Measurements from ENCODE around the gene RHBDL3.
"Not testable (repeated sequence)": the region's sequence is repeated elsewhere in the genome, so short reads cannot be mapped to it uniquely, and the experiment has no call there.

The RHBDL3 gene, protein sequence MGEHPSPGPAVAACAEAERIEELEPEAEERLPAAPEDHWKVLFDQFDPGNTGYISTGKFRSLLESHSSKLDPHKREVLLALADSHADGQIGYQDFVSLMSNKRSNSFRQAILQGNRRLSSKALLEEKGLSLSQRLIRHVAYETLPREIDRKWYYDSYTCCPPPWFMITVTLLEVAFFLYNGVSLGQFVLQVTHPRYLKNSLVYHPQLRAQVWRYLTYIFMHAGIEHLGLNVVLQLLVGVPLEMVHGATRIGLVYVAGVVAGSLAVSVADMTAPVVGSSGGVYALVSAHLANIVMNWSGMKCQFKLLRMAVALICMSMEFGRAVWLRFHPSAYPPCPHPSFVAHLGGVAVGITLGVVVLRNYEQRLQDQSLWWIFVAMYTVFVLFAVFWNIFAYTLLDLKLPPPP

DNA sequence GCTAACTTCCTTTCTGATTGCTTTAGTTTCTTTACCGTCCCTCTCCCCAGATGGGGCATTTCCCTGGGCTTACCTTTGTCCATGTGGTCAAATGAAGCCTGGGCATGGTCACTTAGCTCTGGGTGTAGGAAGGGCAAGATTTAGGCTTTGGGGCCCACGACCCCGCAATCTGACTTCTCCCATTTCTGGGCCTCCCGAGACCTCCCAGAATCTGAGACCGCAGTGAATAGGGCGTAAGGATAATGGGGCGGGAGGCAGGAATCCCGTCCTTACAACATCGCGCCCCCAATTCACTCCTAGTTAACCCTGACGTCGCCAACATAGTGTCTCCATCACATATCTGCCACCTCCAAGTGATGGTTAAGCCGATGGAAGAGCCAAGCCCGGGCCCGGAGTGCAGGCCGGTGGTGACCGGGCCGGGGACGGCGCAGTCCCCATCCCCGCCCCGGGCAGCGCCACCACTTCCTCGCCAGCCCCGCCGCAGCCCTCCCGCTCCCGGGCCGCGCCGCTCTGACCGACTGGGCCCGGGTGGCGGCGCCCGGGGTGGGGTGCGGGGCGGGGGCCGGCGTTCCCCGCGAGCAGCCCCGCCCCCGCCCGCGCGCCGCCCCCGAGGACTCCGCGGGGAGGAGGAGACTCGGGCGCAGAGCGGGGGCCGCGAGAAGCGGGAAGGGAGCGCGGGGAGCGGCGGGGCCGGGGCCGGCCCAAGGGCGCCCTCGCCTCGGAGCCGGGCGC, at the start of gene RHBDL3:
RHBDL3 (plus strand) TSS at position 641 of the 732 bp plus-strand sequence. CDS start 358 bp downstream, outside the sequence.
- DNase-seq, result no peak

DNA sequence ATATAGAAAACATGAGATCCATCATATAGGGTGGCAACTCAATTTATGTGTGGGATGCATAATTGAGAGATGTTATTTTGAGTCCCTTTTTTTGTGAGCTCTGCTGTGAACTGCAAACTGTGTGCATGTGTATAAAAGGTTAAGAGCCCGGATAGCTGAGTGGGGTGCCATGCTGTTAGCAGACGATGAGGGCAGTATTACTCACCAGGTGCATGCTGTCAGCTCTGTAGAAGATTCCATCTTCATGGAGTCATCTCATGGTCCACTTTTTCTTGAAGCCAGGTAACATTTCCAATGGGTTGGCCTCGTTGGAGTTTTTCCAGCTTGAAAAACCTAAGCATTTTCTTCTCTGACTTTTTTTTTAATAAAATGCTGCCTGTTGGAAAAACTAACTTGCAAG, 43.0 kb upstream of the RHBDL3 start:
- DNase-seq, result no peak

DNA sequence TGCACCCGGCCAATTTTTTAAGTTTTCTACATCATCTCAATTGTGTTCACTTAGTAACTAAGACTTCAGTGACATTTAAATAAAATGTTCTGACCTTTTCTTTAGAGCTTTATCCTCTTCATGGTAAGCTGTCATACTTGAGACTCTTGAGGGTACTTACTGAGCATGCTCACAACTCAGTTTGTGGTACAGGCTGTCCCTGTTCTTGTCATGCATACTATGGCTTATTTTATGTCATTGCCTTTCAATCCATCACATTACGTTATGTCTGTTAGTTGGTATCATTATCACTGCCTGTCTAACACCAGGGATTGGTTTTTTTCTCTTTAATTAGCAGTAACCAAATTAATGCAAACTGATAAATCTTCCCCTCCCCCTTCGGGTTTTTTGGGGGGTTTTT, 41.9 kb upstream of the RHBDL3 start:
- no peak for DNase-seq

DNA sequence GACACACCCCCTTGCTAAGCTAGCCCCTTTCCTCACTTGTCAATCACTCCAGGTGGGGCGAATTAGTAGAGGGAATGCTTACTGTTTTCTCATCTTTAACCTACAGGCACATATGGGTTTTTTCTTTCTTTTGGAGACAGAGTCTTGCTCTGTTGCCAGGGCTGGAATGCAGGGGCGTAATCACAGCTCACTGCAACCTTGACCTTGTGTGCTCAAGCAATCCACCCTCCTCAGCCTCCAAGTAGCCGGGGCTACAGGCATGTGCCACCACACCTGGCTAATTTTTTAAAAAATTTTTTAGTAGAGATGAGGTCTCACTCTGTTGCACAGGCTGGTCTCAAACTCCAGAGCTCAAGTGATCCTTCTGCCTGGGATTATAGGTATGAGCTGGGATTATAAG, 38.7 kb upstream of the RHBDL3 start:
- no peak for DNase-seq

DNA sequence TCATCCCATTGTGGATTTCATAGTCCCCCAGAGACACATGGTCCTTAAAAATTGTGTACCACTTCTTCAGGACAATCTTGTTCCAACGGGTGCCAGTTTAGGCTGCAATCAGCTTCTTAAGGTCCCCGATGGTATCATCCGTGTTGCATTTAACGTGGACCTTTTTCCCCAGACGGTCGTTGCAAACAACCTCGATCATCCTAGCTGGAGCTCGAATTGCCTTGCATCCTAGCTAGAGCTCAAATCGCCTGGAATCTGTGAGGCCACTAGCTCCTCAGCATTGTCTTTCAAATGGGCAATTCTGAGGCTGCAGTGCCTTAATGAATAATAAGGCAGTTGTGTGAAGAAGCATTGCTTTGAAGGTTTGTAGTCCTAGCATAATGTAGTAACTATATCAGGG, 37.7 kb upstream of the RHBDL3 start:
- no peak for DNase-seq

DNA sequence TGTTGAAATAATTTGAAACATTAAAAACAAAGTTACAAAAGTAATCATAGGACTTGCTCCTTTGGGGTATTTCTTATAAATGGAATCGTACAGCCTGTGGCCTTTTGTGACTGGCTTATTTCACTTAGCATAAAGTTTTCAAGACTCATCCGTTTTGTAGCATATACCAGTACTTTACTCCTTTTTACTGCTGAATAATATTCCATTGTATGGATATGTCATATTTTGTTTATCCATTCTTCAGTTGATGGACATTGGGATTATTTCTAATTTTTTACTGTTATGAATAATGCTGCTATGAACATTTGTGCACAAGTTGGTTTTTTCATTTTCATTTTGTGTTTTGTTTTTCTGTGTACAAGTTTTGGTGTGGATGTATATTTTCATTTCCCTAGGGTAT, 30.0 kb upstream of the RHBDL3 start:
- no peak for DNase-seq

DNA sequence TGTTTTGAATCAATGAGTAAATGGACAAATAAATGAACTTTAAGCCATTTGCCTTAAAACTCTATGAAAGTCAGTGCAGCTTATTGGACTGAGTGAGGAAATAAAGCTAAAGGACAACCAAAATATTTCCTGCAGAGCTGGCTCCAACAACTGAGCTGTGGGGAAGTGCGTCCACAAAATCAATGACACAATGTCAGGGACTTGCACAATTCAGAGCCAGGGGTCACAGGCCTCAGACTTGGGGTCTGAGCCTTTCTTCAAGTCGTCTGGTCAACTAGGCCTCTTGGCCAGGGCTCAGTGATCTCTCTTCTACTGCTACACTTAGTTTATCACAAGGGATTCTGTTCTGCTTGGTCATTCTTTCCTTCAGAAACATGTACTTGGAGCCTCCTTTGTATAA, 26.2 kb upstream of the RHBDL3 start:
- DNase-seq, result no peak

DNA sequence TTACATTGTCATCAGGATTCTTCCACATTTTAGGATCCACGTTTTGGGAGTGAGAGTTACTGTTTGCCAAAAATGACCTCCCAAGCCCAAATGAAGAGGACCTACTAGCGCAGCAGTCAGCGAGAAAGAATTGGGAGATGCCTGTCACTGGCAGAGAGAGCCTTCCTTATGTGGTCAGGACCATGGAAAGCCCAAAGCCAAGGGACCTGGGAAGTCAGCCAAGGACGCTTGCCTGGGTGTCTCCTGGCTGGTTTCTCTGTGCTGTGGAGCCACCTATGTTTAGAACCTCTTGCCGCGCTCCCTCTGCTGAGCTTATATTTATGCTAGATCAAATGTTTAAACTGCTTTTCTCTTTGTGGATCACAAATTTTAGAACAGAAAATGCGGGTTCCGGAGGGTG, 24.9 kb upstream of the RHBDL3 start:
- DNase-seq, result no peak

DNA sequence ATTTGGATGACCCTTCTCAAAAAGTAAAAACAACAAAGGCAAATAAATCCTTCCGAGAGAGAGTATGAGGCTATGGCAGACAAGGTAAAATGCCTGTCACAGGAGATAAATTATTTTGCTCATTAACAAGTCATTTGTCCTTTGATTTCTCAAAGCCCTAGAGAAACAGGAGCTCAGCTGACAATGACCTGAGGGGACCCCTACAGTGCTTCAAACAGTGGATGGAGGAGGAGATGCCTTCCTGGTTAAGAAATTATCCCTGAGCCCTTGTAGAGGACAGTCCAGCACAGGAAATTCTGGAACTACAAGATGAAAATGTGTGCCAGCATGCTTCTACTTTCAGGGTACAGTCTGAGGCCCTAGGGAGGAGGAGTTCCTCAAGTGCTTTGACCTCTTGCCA, 24.0 kb upstream of the RHBDL3 start:
- no peak for DNase-seq

DNA sequence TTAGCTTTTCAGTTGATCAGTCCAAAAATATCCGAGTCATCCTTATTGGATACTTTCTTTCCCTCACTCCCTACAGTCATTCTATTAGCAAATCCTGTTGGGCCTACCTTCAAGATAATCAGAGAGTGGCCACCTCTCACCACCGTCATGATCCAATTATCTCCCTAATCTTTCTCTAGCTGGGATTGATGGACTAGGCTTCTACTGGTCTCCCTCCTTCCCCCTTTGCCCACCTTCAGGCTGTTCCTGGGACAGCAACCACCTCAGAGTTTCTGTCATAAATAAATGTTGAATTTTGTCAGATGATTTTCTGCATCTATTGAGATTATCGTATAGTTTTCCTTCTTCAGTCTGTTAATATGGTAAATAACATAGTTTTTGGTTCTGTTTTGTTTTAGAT, 16.2 kb upstream of the RHBDL3 start:
- DNase-seq, result no peak

DNA sequence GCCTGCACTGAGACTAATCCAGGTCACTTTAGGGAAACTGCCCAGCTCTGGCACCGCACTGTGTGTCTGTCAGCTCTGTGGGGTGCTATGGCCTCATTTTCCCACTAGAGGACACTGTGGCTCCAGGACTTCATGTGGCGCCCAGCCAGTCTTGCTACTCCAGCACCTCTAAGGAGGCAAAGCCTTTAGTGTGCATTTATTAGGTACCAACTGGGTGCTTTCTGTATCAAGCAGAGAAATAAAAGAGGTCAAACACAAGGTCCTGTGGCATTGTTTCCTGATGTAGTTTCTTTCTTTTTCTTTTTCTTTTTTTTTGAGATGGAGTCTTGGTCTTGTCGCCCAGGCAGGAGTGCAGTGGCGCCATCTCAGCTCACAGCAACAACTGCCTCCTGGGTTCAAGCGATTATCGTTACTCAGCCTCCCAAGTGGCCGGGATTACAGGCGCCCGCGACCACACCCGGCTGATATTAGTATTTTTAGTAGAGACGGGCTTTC, 12.5 kb upstream of the RHBDL3 start:
- DNase-seq, result peak; percentile 86

DNA sequence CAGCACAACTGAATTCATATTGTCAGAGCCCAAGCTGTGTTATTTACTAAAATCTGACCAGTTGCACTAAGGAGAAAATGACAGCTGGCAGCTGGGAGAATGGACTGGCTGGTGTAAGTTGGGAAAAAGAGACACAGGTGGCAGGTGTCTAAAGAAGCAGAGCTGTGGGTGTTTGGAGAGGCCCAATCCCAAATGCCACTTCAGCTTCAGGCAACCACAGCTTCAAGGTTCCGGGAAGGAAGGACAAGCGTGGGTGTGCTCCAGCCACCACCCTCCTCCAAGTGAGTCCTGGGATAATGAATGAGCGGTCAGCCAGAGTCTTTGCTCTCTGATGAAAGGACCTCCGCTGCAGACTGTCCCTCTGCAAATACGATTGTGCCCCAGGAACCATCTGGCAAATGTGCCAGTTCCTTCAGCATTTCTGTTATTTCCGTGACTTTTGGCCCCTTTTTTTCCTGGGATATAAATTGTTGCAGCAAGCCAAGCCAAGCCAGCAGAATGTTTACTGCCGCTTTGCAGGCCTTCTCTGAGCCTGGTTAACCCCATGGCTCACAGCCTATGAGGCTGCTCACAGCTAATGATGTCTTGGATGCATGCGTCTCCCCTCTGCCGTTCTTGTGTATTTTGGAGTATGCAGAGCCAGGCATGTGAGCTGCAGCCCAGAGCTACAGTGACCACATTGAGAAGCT, 9.5 kb upstream of the RHBDL3 start:
- no peak for DNase-seq

DNA sequence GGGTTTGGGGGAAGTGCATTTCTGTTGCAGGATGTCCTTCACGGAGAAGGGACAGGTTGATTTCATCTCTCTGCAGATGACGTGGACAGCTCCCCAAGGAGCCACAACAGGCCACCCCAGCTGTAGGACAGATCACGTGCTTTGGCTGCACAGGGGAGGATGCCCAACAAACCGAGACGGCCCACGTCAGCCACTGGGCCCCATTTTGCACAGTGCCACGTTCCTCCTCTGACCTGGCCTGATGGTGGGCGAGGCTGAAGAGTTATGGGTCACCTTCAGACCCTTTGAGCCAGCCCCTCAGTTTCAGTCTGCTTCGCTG, 9.0 kb upstream of the RHBDL3 start:
- no peak for DNase-seq

DNA sequence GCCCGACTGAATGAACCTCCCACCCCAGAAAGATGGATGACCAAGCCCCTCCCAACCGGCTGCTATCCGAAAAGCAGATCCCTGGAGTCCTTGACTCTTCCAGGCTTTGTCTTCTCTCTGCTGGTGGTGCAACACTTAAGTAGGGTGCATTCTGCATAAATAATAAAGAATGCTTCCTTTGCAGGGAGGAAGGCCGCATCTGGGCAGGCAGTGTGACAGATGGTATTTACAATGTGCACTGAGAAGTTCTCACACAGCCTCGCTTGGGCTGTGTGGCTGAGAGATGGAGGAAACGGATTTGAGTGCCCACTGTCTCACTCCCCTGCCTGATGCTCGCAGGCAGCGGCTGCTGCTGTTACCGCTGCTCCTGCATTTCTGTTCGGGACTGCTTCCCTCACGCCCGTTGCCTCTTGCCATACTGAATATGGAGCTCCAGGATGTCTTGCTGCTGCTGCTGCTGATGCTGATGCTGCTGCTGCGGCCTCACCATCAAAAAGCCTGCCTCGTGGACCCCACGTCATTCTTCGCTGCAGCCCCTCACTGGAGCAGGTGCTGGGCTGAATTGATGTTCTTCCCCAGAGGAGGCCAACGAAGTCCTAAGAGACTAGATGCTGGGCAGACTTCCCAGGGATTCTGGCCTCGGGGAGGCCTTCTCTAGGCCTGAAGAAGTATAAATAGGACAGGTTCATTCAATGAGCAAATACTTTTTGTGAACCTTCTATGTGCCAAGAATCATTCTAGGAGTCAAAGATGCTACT, 7.1 kb upstream of the RHBDL3 start:
- no peak for DNase-seq

DNA sequence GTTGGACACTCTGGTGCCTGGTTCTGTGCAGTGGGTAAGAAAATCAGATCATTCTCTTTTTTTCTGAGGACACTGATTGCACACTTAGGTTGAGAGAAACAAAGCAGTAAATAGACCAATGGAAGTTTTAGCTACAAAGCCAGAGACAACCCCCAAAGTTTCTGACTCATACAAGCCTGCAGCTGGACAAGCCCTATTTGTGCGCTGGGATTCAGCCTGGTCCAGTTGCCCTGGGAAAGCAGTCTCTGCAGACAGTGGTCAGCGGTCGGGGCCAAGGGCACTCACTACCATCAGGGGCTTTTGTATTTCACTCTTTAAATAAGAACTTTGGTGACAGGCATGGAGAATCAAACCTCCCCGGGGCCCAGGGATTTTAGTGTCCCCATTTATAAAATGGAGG, 6.0 kb upstream of the RHBDL3 start:
- no peak for DNase-seq

DNA sequence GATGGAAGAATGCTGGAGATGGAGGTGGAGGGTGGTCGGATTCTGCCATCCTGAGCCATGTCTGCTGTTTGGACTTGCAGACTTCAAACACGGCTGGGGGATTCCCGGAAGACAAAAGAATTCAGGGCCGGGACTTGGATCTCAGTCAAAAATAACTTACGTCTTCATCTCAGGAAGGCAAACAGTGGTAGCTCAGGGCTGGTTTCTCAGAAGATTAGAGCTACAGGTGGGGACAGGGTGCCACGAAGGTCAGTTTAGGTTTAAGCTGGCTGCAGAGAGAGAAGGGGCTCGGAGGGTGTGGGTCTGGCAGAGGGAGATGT, 4.3 kb upstream of the RHBDL3 start:
- no peak for DNase-seq

DNA sequence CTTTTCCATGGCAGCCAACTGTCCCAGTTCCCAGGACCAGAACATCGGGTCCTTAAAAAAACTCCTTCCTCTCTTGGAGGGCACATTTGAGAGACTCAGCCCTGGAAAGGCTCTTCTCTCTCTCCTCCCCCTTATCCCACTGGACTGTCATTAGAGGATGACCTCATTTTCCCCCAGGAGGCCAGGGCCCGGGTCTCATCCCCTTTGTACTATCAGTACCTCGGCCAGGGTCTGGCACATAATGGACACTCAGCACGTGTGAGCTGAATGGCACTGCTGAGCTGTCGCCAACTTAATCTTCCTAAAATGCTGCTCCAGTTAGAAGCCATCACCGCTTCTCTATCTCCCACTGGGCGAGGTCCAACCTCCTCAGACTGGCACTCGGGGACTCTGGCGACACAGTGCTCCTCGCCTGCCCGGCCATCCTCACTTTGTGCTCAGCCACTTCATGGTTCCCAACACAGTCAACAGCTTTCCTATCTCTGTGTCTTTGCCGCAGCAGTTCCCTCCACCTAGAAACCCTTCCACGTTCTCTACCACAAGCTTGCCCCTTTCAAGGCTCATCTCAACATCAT, 3.6 kb upstream of the RHBDL3 start:
- no peak for DNase-seq

DNA sequence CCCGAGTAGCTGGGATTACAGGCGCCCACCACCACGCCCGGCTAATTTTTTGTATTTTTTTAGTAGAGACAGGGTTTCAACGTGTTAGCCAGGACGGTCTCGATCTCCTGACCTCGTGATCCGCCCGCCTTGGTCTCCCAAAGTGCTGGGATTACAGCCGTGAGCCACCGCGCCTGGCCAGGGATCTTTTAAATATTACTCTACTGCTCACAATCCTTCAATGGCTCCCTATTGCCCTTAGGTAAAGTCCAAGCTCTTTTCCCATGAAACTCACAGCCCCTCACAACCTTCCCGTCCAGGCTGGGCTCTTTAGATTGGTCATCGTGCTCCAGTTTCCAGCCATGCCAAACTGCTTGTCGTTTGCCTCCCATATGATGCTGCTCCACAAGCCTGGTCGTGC, 2.1 kb upstream of the RHBDL3 start:
- not testable (repeated sequence) for DNase-seq

DNA sequence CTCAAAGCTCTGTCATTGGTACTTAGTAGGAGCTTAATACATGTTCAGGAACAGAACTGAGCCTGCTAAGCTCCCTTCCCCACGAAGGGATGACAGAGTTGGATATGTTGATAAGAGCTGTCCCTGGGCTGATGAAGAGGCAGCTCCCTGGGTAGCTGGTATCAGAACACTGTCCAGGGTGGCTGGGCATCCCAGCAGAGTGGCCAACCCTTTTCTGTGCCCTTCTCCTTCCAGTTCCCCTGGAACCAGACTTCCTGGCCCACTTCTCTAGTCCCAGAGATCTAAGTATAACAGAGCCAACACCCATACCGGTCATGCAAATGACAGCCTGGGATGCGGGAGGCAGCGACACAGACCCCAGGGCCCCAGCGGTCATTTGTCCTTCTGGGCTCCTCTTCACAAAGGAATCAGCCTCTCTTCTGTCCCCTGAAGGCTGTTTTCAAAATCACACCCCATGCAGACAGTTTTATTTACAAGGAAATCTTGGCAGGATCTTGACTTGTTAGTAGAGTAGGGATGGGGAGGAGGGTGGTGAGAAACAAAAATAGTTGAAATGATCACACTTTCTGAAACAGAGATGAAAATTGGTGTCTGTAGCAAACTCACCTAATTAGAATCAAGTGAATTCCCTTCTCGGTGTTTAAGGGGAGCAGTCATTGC, 1.4 kb upstream of the RHBDL3 start:
- no peak for DNase-seq

DNA sequence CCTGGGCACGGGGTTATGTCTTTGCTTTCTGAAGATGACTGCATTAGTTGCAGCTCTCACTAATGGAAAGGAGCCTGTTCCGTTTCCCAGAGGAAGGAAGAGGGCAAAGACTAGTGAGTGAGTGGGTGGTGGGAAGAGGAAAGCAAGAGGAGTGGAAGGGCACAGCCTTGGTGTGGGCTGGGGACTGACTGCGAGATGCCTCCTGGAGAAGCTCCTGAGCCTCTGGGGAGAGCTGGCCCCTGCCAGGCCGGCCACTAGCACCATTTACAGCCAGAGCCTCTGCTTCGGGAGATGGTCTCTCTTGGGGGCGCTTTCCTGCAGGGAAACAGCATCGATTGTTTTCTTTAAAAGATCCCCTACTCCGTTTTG, 825 bp upstream of the RHBDL3 start:
- no peak for DNase-seq

DNA sequence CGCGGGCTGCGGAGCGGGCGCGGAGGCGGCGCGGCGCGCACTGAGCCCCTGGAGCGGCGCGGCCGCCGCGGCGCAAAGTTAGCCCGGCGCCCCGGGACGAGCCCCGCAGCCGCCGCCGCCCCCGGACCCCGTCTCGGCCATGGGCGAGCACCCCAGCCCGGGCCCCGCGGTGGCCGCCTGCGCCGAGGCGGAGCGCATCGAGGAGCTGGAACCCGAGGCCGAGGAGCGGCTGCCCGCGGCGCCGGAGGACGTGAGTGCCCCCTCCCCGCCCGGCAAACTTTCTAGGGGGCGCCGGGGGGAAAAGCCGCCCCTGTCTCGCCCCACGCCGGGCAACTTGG, 388 bp downstream of the RHBDL3 start:
- no peak for DNase-seq

Data from hematopoietic multipotent progenitor cell treated with erythropoietin and hydrocortisone succinate and interleukin-3 and kit ligand, for 8 days (in vitro differentiated cells).